Motor neuron (in vitro differentiated cells): Measurements from ENCODE around the gene PSEN1. TPM values are rescaled to one million over a fixed set of nuclear protein-coding genes. Genes with fewer than 3 reads are reported as not detected.

Experiments used
- ATAC-seq, 8 experiments: fragments of 200-7000 bp; cut with Tn5 transposase; replicated peaks in 6 of 8; 2 replicates each; pipeline ENCODE4 v1.8.0; 2021; ENCODE audit warnings: mild to moderate bottlenecking in 8 of 8, moderate library complexity in 8 of 8
- H3K27ac ChIP-seq, 2 donors: fragments of 250-450 bp; sonication (Bioruptor Pico); 2 replicates each; pipeline ENCODE4 v1.9.0; 2021; ENCODE audit warnings: antibody characterized with exemption in 2 of 2, mild to moderate bottlenecking in 2 of 2, moderate library complexity in 1 of 2
- H3K4me1 ChIP-seq, 2 donors: fragments of 250-450 bp; sonication (Bioruptor Pico); replicated peaks in 1 of 2; 2 replicates each; pipeline ENCODE4 v1.6.1; 2021; ENCODE audit warnings: antibody characterized with exemption in 2 of 2, mild to moderate bottlenecking in 2 of 2, moderate library complexity in 1 of 2
- H3K4me3 ChIP-seq, 5 donors: fragments of 250-450 bp; sonication (Bioruptor Pico); 2 replicates each; pipeline ENCODE4 v1.9.0; 2021; ENCODE audit warnings: antibody characterized with exemption in 5 of 5, mild to moderate bottlenecking in 5 of 5, moderate library complexity in 4 of 5
- WGBS, 10 experiments: fragments of 450-650 bp; shearing (Covaris generic); methylation state at CpG; one replicate each; pipeline ENCODE4 v1.0.0; 2022; 5-methylcytosine and 5-hydroxymethylcytosine counted together
- in situ Hi-C, 9 experiments: fragments of 400-800 bp; cut with MboI; loops; one replicate each; pipeline ENCODE4 v1.15.0; 2021; ENCODE audit warnings: low sequenced_read_pairs in 9 of 9, low pct_unique_long_range_greater_than_20kb in 2 of 9; ENCODE audit not compliant: unreplicated experiment in 9 of 9
- total RNA-seq, 8 experiments: library from RNA; unstranded; fragments of 300-600 nt; gene quantifications; 2 replicates each; pipeline versions ENCODE4 v1.2.3 to v1.2.4, GENCODE V29; 2022

The PSEN1 gene
- total RNA-seq, 8 experiments from 2014 or later = 31.1 to 54.2 (median 37.0) TPM

- no peak for ATAC-seq
- 70 to 95% (median 81%) methylated on average over 1 to 18 of the region's 28 CpGs; no CpG with 5 or more reads in 4 of the 10 experiments for WGBS, 10 experiments
- no peak overlapping the region for H3K27ac ChIP-seq
- no peak overlapping the region for H3K4me3 ChIP-seq
- in situ Hi-C loops = no loop called here
- H3K4me1 ChIP-seq = no peaks in the 10 kb centered on the region
These were observed 118.1 kb downstream of the PSEN1 start for GRCh38 chr14:73254247-73255004.

- WGBS, 10 experiments = 40% methylated on average over 1 of the region's 6 CpGs; no CpG with 5 or more reads in 9 of the 10 experiments
- no peak overlapping the region for H3K4me3 ChIP-seq
- no peak for ATAC-seq
- no peak overlapping the region for H3K27ac ChIP-seq
- H3K4me1 ChIP-seq = no peaks in the 10 kb centered on the region
- in situ Hi-C loops = no loop called here
These were observed 118.7 kb downstream of the PSEN1 start for GRCh38 chr14:73255005-73255400.

- no peak overlapping the region for H3K27ac ChIP-seq
- H3K4me1 ChIP-seq = peaks cover 4 to 6% of the 10 kb centered on the region in 2 donors
- 50 to 100% (median 90%) methylated on average over 2 to 4 of the region's 9 CpGs; no CpG with 5 or more reads in 6 of the 10 experiments for WGBS, 10 experiments
- in situ Hi-C loops = no loop called here
- no peak for ATAC-seq
- H3K4me3 ChIP-seq = no peak overlapping the region
These were observed 119.5 kb downstream of the PSEN1 start for GRCh38 chr14:73255693-73256225.

- no peak overlapping the region for H3K4me3 ChIP-seq
- H3K4me1 ChIP-seq = peaks cover 15 to 16% of the 10 kb centered on the region in 2 donors
- no peak overlapping the region for H3K27ac ChIP-seq
- in situ Hi-C loops = no loop called here
- peak in 2 of 8 experiments; percentile 60 to 79 for ATAC-seq
- WGBS, 10 experiments = 20 to 100% (median 76%) methylated on average over 1 to 4 of the region's 4 CpGs; no CpG with 5 or more reads in 1 of the 10 experiments
These were observed 121.8 kb downstream of the PSEN1 start for GRCh38 chr14:73258076-73258475.

GRCh38 chr14:73258845-73259611 lies 122.7 kb downstream of the PSEN1 start:
- in situ Hi-C loops = no loop called here
- 72 to 100% (median 80%) methylated on average over 1 to 2 of the region's 20 CpGs; no CpG with 5 or more reads in 7 of the 10 experiments for WGBS, 10 experiments
- H3K27ac ChIP-seq = no peak overlapping the region
- no peak for ATAC-seq
- peaks cover 15 to 16% of the 10 kb centered on the region in 2 donors for H3K4me1 ChIP-seq
- no peak overlapping the region for H3K4me3 ChIP-seq

- Histone ChIP-seq H3K27ac (no peak overlapping the region), H3K4me3 (no peak overlapping the region), H3K4me1 (peaks cover 15 to 16% of the 10 kb centered on the region in 2 donors)
- no peak for ATAC-seq
- in situ Hi-C loops = no loop called here
- 77 to 100% (median 83%) methylated on average over 1 to 4 of the region's 9 CpGs; no CpG with 5 or more reads in 7 of the 10 experiments for WGBS, 10 experiments
These were observed 123.5 kb downstream of the PSEN1 start for GRCh38 chr14:73259837-73260236.

- Histone ChIP-seq H3K27ac (no peak overlapping the region), H3K4me3 (no peak overlapping the region), H3K4me1 (peaks cover 15 to 16% of the 10 kb centered on the region in 2 donors)
- in situ Hi-C loops = no loop called here
- peak in 5 of 8 experiments; percentile 5 to 47 (median 21) for ATAC-seq
- WGBS, 10 experiments = 30 to 100% (median 85%) methylated on average over 1 to 2 of the region's 11 CpGs; no CpG with 5 or more reads in 6 of the 10 experiments
These were observed 124.3 kb downstream of the PSEN1 start for GRCh38 chr14:73260574-73260973.

GRCh38 chr14:73261075-73261474 lies 124.8 kb downstream of the PSEN1 start:
- WGBS, 10 experiments = 70% methylated on average over 2 of the region's 6 CpGs; no CpG with 5 or more reads in 9 of the 10 experiments

GRCh38 chr14:73261520-73262426 lies 125.5 kb downstream of the PSEN1 start:
- in situ Hi-C loops = no loop called here
- Histone ChIP-seq H3K27ac (no peak overlapping the region), H3K4me1 (peaks cover 15 to 16% of the 10 kb centered on the region in 2 donors), H3K4me3 (no peak overlapping the region)
- 71 to 100% (median 92%) methylated on average over 1 to 4 of the region's 15 CpGs; no CpG with 5 or more reads in 6 of the 10 experiments for WGBS, 10 experiments
- ATAC-seq = peak in 5 of 8 experiments; percentile 5 to 44 (median 36)

More at GRCh38 chr14:73261075-73261474, 124.8 kb downstream of the PSEN1 start:
- in situ Hi-C loops = no loop called here
- Histone ChIP-seq H3K4me1 (peaks cover 15 to 16% of the 10 kb centered on the region in 2 donors), H3K4me3 (no peak overlapping the region), H3K27ac (no peak overlapping the region)
- ATAC-seq = peak in 5 of 8 experiments; percentile 55 to 65 (median 59)

- in situ Hi-C loops = no loop called here
- peaks cover 15 to 16% of the 10 kb centered on the region in 2 donors for H3K4me1 ChIP-seq
- no peak overlapping the region for H3K4me3 ChIP-seq
- H3K27ac ChIP-seq = no peak overlapping the region
- WGBS, 10 experiments = 60 to 92% (median 92%) methylated on average over 2 to 8 of the region's 20 CpGs; no CpG with 5 or more reads in 4 of the 10 experiments
- ATAC-seq = no peak
These were observed 126.3 kb downstream of the PSEN1 start for GRCh38 chr14:73262427-73263183.

GRCh38 chr14:73263606-73264005 lies 127.3 kb downstream of the PSEN1 start:
- no peak overlapping the region for H3K4me3 ChIP-seq
- in situ Hi-C loops = no loop called here
- WGBS, 10 experiments = no CpG with 5 or more reads among the region's 7 CpGs
- no peak overlapping the region for H3K27ac ChIP-seq
- no peak for ATAC-seq
- peaks cover 15 to 16% of the 10 kb centered on the region in 2 donors for H3K4me1 ChIP-seq
